Measurements from ENCODE around the gene LINGO1. TPM values are rescaled to one million over a fixed set of nuclear protein-coding genes. Genes with fewer than 3 reads are reported as not detected.

The LINGO1 gene
- total and polyA plus RNA-seq, 9 of the 15 experiments (the other 6 are each of a cell fraction or from before 2014, with no cell fraction given): 0.07 to 15.3 (median 2.1) TPM

DNA sequence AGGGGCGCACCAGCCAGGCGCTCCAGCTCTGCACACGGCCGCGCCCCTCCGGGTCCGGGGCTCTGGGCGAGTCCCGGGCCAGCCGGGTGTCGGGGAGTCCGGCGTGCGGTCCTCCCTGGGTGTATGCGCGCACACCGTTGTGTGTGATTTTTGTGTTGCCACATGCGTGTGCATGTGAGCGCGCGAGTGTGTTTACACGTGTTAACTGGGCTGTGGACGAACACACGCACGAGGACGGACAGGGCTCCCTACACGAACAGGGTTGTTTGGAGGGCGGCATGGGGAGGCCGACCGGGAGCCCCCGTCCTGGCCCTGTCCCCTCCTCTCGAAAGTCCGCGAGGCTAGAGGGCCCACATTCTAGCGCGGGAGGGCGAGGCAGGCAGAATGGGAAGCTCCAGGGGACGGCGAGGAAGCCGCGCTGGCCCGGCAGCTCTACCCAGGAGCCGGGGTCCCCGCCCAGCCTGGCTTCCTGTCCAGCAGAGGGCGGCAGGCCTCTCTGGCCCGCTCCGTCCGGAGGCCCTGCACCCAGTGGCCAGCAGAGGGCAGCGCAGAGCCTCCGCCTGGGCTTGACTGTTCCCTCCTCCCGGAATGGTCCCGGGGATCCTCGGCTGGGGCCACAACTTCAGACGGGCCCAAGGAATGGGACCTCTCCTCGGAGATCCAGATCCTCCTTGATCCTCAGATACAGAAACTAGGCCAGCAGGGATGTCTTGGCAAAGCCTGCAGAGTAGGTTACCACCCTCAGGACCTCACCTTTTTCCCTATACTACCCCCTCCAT, 611 bp upstream of the LINGO1 start (continued):
- TF ChIP-seq TCFL5 (CRISPR knock-in tag; conservative IDR thresholded peaks at IDR 0.05) (no peak), ZNF232 (CRISPR knock-in tag; IDR thresholded peaks at IDR 0.05) (no peak), ZNF274 (IDR thresholded peaks at IDR 0.05; ENCODE audit: borderline replicate concordance, low read depth, low read length) (no peak), ZNF253 (CRISPR knock-in tag; conservative IDR thresholded peaks at IDR 0.05) (no peak), ZNF143 (CRISPR knock-in tag; IDR thresholded peaks at IDR 0.05) (no peak), SETDB1 (IDR thresholded peaks at IDR 0.05; ENCODE audit: low read length) (no peak), ZNF551 (CRISPR knock-in tag; IDR thresholded peaks at IDR 0.05) (no peak), TAF15 (IDR thresholded peaks at IDR 0.05; ENCODE audit: low read depth, low read length) (no peak), MXD1 (CRISPR knock-in tag; IDR thresholded peaks at IDR 0.05; ENCODE audit: borderline replicate concordance, poor library complexity, severe bottlenecking) (no peak), ZC3H4 (CRISPR knock-in tag; IDR thresholded peaks at IDR 0.05; ENCODE audit: borderline replicate concordance) (no peak), GTF2A2 (tag; IDR thresholded peaks at IDR 0.05) (no peak), MIER1 (IDR thresholded peaks at IDR 0.05; ENCODE audit: low read depth) (no peak), BRCA1 (IDR thresholded peaks at IDR 0.05) (no peak), BRCA1 (CRISPR knock-in tag; IDR thresholded peaks at IDR 0.05) (no peak), SIRT6 (IDR thresholded peaks at IDR 0.05; ENCODE audit: low read depth, low read length) (no peak), CREB1 (IDR thresholded peaks at IDR 0.05) (0 out of 2 replicates have a peak, but pooled peaks have one; percentile 23), CREB1 (CRISPR knock-in tag; IDR thresholded peaks at IDR 0.05) (peak; percentile 48; the same call in 1 of the 2 replicates), ZFPM2 (CRISPR knock-in tag; IDR thresholded peaks at IDR 0.05) (no peak), RBM39 (optimal IDR thresholded peaks at IDR 0.05; ENCODE audit: low read depth, low read length) (no peak), ZNF740 (CRISPR knock-in tag; IDR thresholded peaks at IDR 0.05) (no peak), ZNF740 (tag; IDR thresholded peaks at IDR 0.05) (no peak), ZNF124 (CRISPR knock-in tag; IDR thresholded peaks at IDR 0.05) (no peak), SMAD4 (CRISPR knock-in tag; conservative IDR thresholded peaks at IDR 0.05) (no peak), PHB2 (IDR thresholded peaks at IDR 0.05; ENCODE audit: low read depth) (no peak)
- TF ChIP-seq, protein P1, sequence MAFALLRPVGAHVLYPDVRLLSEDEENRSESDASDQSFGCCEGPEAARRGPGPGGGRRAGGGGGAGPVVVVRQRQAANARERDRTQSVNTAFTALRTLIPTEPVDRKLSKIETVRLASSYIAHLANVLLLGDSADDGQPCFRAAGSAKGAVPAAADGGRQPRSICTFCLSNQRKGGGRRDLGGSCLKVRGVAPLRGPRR (CRISPR knock-in tag; IDR thresholded peaks at IDR 0.05): no peak
- TF ChIP-seq, protein P2, sequence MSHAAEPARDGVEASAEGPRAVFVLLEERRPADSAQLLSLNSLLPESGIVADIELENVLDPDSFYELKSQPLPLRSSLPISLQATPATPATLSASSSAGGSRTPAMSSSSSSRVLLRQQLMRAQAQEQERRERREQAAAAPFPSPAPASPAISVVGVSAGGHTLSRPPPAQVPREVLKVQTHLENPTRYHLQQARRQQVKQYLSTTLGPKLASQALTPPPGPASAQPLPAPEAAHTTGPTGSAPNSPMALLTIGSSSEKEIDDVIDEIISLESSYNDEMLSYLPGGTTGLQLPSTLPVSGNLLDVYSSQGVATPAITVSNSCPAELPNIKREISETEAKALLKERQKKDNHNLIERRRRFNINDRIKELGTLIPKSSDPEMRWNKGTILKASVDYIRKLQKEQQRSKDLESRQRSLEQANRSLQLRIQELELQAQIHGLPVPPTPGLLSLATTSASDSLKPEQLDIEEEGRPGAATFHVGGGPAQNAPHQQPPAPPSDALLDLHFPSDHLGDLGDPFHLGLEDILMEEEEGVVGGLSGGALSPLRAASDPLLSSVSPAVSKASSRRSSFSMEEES (CRISPR knock-in tag; IDR thresholded peaks at IDR 0.05): no peak
- TF ChIP-seq, protein P3, sequence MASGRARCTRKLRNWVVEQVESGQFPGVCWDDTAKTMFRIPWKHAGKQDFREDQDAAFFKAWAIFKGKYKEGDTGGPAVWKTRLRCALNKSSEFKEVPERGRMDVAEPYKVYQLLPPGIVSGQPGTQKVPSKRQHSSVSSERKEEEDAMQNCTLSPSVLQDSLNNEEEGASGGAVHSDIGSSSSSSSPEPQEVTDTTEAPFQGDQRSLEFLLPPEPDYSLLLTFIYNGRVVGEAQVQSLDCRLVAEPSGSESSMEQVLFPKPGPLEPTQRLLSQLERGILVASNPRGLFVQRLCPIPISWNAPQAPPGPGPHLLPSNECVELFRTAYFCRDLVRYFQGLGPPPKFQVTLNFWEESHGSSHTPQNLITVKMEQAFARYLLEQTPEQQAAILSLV (tag; IDR thresholded peaks at IDR 0.05): no peak
